OCI-LY7 (cell line): ENCODE results near the gene CYP2R1. TPM values are rescaled to one million over a fixed set of nuclear protein-coding genes. Genes with fewer than 3 reads are reported as not detected.

ENCODE experiments used
- BruUV-seq: library from RNA; stranded (reverse); fragments of 400-500 nt; replicated peaks from 2 replicates; lab custom pipeline; 2021; lab: Mats Ljungman, UMichigan
- CTCF ChIA-PET: fragments of 300-600 bp; sonication (Branson Sonifier 250); formaldehyde crosslinking; loops from one replicate; lab custom pipeline; 2022; ENCODE audit warnings: antibody characterized with exemption; ENCODE audit not compliant: unreplicated experiment; lab: Charles Lee
- POLR2A ChIA-PET: fragments of 300-600 bp; sonication (Branson Sonifier 250); formaldehyde crosslinking; loops from one replicate; lab custom pipeline; 2022; ENCODE audit warnings: antibody characterized with exemption; lab: Charles Lee
- DNase-seq: peaks from one replicate; pipeline ENCODE4 v3.0.0-alpha.2; 2015; ENCODE audit warnings: low spot score
- H2AFZ ChIP-seq: fragments of 200-600 bp; sonication (generic), shearing (Covaris generic); 2 replicates; pipeline ENCODE4 v1.6.1; 2014; ENCODE audit warnings: mild to moderate bottlenecking, antibody characterized with exemption, low read length, moderate library complexity
- H3K27ac ChIP-seq: fragments of 200-600 bp; sonication (generic); 2 replicates; pipeline ENCODE4 v1.5.1; 2014; ENCODE audit warnings: mixed run types, low read depth, mild to moderate bottlenecking, moderate library complexity, low read length, inconsistent platforms; ENCODE audit not compliant: poor library complexity, severe bottlenecking
- H3K36me3 ChIP-seq: fragments of 200-600 bp; sonication (generic); 2 replicates; pipeline ENCODE4 v1.6.1; 2014; ENCODE audit warnings: mild to moderate bottlenecking, antibody characterized with exemption, low read length, moderate library complexity, mixed read lengths; ENCODE audit not compliant: insufficient read depth
- H3K4me1 ChIP-seq: fragments of 200-600 bp; sonication (generic); 2 replicates; pipeline ENCODE4 v1.5.1; 2014; ENCODE audit warnings: mild to moderate bottlenecking, low read length; ENCODE audit not compliant: insufficient read depth, poor library complexity, severe bottlenecking
- H3K4me2 ChIP-seq: fragments of 200-600 bp; sonication (generic); 2 replicates; pipeline ENCODE4 v1.6.1; 2014; ENCODE audit warnings: mild to moderate bottlenecking, low read length
- H3K4me3 ChIP-seq: fragments of 200-600 bp; sonication (generic); 2 replicates; pipeline ENCODE4 v1.5.1; 2014; ENCODE audit warnings: mild to moderate bottlenecking, low read depth, low read length; ENCODE audit not compliant: poor library complexity, severe bottlenecking
- H3K79me2 ChIP-seq: fragments of 200-600 bp; sonication (generic); 2 replicates; pipeline ENCODE4 v1.6.1; 2016; ENCODE audit warnings: low read depth, mild to moderate bottlenecking, low read length, moderate library complexity, mixed read lengths; ENCODE audit not compliant: insufficient read depth
- H3K9me2 ChIP-seq: fragments of 200-600 bp; sonication (generic); 2 replicates; pipeline ENCODE4 v1.6.1; 2016; ENCODE audit warnings: mild to moderate bottlenecking, low read length, mixed read lengths; ENCODE audit not compliant: insufficient read depth
- H3K9me3 ChIP-seq: fragments of 200-600 bp; sonication (generic); 2 replicates; pipeline ENCODE4 v1.6.1; 2014; ENCODE audit warnings: mild to moderate bottlenecking, mixed run types, low read length, mixed read lengths
- H4K20me1 ChIP-seq: fragments of 200-600 bp; sonication (generic); 2 replicates; pipeline ENCODE4 v1.6.1; 2014; ENCODE audit warnings: mild to moderate bottlenecking, antibody characterized with exemption, low read length, moderate library complexity, mixed read lengths; ENCODE audit not compliant: insufficient read depth
- CTCF ChIP-seq: fragments of 200-600 bp; sonication (generic); conservative IDR thresholded peaks from 2 replicates; pipeline ENCODE4 v1.5.1; 2014; ENCODE audit warnings: mild to moderate bottlenecking, antibody characterized with exemption, low read length, moderate library complexity, mixed read lengths
- EZH2phosphoT487 ChIP-seq: fragments of 200-600 bp; sonication (generic); IDR thresholded peaks from 2 replicates; pipeline ENCODE4 v1.6.1; 2018; ENCODE audit warnings: low read depth, borderline replicate concordance, mild to moderate bottlenecking, mixed run types, antibody characterized with exemption, low read length, moderate library complexity, mixed read lengths
- intact Hi-C: fragments of 100-400 bp; cut with micrococcal nuclease; formaldehyde crosslinking; loops from one replicate; pipeline ENCODE4 v1.10.0; 2022; ENCODE audit not compliant: unreplicated experiment
- total RNA-seq, 2 experiments: library from RNA; depleted of rRNA in 1 of 2; stranded (reverse); fragments of >200 nt in 1 of 2; shearing (Covaris generic) in 1 of 2; gene quantifications; 2 replicates each; pipeline ENCODE4 v1.2.3, GENCODE V29; 2014 to 2022

CYP2R1 gene
- total RNA-seq, 2 experiments from 2014 or later, result 24.8 to 38.0 TPM

- H3K79me2 ChIP-seq, result no peaks in the 10 kb centered on the region
- CTCF ChIA-PET, result interaction anchor here (0.5 to 3.4 kb wide), 20 partner anchors 11 to 1219 kb away, joined by 3 to 41 read pairs (median 4); partner anchors contain the start of genes COPB1 and CYP2R1
- TF ChIP-seq EZH2phosphoT487 (no peak), CTCF (peak; percentile 88)
- H3K36me3 ChIP-seq, result no peaks in the 10 kb centered on the region
- POLR2A ChIA-PET, result interaction anchor here (0.6 to 3.5 kb wide), 10 partner anchors 12 to 376 kb away, joined by 3 to 12 read pairs (median 4); partner anchors contain the start of gene CYP2R1
- H3K27ac ChIP-seq, result no peak overlapping the region
- peak overlapping the region; percentile 39 for H3K4me2 ChIP-seq
- no peaks in the 10 kb centered on the region for H3K9me2 ChIP-seq
- no peak overlapping the region for H3K4me3 ChIP-seq
- no peaks in the 10 kb centered on the region for H3K9me3 ChIP-seq
- no TSS peak for BruUV-seq
- intact Hi-C loops, result loop anchor here (1.0 to 10.0 kb wide), 9 partner anchors 99 to 1135 kb away; partner anchors contain the start of gene PSMA1
- H4K20me1 ChIP-seq, result no peaks in the 10 kb centered on the region
- peak overlapping the region; percentile 39; the same call in 1 of the 2 replicates for H2AFZ ChIP-seq
- H3K4me1 ChIP-seq, result peaks cover 32% of the 10 kb centered on the region
- DNase-seq, result peak; percentile 76
Measured at GRCh38 chr11:14907411-14908213, 15.6 kb upstream of the CYP2R1 start.

- POLR2A ChIA-PET, result interaction anchor here (0.6 to 3.5 kb wide), 11 partner anchors 12 to 829 kb away, joined by 3 to 12 read pairs (median 4); partner anchors contain the start of gene CYP2R1
Measured at GRCh38 chr11:14906993-14907392, 15.0 kb upstream of the CYP2R1 start.

More at GRCh38 chr11:14906993-14907392, 15.0 kb upstream of the CYP2R1 start:
- Histone ChIP-seq H3K4me1 (peaks cover 32% of the 10 kb centered on the region), H3K27ac (no peak overlapping the region), H3K36me3 (no peaks in the 10 kb centered on the region), H3K4me2 (no peak overlapping the region; the same call in 1 of the 2 replicates), H4K20me1 (no peaks in the 10 kb centered on the region), H3K9me2 (no peaks in the 10 kb centered on the region), H2AFZ (no peak overlapping the region), H3K4me3 (no peak overlapping the region), H3K9me3 (no peaks in the 10 kb centered on the region), H3K79me2 (no peaks in the 10 kb centered on the region)
- CTCF ChIA-PET, result interaction anchor here (0.5 to 3.4 kb wide), 8 partner anchors 15 to 335 kb away, joined by 3 to 41 read pairs (median 5); partner anchors contain the start of gene CYP2R1
- TF ChIP-seq CTCF, result no peak
- TF ChIP-seq EZH2phosphoT487, result no peak
- no peak for DNase-seq
- no TSS peak for BruUV-seq
- intact Hi-C loops, result loop anchor here (1.0 to 10.0 kb wide), 6 partner anchors 117 to 1135 kb away; partner anchors contain the start of gene PSMA1
